ENCODE results near the gene RACGAP1.

The RACGAP1 gene

DNA sequence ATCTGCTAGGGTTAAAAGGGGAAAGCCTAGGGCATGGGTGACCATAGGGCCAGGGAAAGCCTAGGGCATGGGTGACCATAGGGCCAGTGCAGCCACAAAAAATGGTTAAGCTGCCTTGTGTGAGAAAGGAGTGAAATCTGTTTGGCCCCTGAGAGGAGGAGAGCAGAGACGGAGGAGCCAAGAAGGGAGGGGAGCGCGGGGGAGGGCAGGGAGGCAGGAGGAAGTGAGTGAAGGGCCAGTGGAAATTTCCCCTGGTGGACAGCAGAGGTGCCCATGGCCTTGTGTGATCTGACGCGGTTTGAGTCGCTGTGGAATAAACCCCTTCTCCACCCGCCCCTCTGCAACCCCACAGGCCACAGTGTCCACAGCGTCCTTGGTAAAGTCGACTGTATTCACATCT lies 53.2 kb downstream of the RACGAP1 start:
- TF ChIP-seq, protein P1, sequence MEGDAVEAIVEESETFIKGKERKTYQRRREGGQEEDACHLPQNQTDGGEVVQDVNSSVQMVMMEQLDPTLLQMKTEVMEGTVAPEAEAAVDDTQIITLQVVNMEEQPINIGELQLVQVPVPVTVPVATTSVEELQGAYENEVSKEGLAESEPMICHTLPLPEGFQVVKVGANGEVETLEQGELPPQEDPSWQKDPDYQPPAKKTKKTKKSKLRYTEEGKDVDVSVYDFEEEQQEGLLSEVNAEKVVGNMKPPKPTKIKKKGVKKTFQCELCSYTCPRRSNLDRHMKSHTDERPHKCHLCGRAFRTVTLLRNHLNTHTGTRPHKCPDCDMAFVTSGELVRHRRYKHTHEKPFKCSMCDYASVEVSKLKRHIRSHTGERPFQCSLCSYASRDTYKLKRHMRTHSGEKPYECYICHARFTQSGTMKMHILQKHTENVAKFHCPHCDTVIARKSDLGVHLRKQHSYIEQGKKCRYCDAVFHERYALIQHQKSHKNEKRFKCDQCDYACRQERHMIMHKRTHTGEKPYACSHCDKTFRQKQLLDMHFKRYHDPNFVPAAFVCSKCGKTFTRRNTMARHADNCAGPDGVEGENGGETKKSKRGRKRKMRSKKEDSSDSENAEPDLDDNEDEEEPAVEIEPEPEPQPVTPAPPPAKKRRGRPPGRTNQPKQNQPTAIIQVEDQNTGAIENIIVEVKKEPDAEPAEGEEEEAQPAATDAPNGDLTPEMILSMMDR (IDR thresholded peaks at IDR 0.05; ENCODE audit: extremely low read depth, missing control alignments) = no peak
- no peak for DNase-seq (ENCODE audit: low spot score)

DNA sequence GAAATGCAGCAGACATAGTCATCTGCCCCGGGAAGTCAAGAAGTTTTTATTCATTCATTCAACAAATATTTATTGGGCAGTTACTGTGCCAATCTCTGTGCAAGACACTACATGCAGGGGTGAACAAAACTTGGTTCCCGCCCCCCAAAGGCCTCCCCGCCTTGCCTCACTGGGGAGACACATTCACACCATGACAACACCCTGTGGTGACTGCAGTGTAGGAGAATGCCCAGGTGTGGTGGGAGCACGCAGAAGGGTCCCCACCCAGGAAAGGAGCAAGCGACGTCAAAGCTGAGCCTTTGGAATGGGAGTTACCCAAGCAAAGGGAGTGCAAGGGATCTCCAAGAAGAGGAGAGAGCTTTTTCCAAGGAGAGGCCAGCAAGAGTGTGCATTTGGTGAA lies 54.2 kb downstream of the RACGAP1 start:
- no peak for DNase-seq (ENCODE audit: low spot score)
- TF ChIP-seq, protein P1 (IDR thresholded peaks at IDR 0.05; ENCODE audit: extremely low read depth, missing control alignments) = no peak

DNA sequence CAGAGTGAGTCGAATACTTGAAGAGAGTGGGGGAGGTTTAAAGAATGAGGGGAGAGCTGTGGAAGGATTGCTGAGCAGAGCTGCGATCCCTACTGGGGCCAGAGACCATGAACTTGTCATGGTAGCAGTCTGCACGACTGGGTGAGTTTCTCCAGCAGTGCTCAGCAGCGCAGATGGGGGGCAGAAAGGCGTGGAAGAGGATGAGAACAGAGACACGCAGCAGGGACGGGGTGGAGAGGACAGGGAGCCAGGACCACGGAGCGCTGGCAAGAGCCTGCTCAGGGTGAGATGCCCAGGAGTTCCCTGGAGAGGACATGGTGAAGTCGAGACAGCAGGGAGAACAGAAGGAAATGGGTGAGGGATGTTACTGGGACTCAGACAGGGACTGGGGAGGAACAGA lies 54.6 kb downstream of the RACGAP1 start:
- no peak for DNase-seq (ENCODE audit: low spot score)
- TF ChIP-seq, protein P1 (IDR thresholded peaks at IDR 0.05; ENCODE audit: extremely low read depth, missing control alignments) = no peak

DNA sequence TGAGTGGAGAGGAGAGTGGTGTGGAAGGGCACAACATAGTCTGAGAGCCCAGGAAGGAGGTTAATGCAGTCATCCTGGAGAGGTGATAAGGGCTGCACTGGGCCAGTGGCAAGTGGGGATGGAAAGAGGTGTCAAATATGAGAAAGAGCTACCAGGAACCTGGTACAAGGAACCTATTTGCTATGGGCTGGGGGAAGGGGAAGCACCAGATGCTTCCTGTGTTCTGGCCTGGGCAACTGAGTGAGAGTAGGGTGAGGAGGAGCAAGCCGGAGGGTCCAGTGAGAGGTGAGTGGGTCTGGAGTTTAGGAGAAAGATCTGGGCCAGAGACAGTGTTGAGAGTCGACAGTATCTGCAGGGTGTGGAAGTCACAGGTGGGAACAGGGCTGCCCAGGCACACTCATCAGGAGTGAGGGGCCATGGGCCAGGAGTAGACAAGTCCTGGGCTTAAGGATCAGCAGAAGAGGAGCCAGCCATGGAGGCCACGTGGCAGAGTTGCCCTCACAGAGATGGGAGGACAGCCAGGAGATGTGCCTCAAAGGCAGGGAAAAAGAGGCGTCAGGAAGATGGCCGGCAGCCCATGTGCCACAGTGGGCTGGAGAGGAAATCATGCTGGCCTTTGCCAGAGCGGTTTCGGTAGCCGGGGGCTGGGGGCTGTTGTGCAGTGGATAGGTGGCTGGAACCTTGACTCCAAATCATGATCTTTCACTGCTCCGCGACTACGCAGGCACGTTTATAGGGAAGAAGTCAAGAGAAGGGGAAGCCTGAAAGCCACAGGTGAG lies 55.5 kb downstream of the RACGAP1 start:
- DNase-seq (ENCODE audit: low spot score) = no peak
- TF ChIP-seq, protein P1 (IDR thresholded peaks at IDR 0.05; ENCODE audit: extremely low read depth, missing control alignments) = no peak

DNA sequence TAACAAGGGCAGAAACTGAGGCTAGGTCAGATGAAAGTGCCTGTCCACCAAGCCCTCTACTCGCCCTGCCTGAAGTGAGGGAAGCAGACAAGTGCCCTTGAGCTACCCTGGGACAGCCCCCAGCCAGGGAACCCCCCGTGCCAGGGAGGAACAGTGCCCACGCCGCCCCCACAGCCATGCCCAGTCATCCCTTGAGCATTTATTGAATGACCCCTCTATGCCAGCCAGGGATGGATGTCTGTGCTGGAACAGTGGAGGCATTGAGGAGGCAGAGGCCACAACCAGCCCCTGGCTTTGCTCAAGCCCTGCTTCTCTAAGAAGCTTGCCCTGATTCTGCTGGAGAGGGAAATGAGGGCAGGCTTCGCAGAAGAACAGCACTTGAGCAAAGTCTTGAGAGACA lies 56.3 kb downstream of the RACGAP1 start:
- no peak for DNase-seq (ENCODE audit: low spot score)
- TF ChIP-seq, protein P1 (IDR thresholded peaks at IDR 0.05; ENCODE audit: extremely low read depth, missing control alignments) = no peak

DNA sequence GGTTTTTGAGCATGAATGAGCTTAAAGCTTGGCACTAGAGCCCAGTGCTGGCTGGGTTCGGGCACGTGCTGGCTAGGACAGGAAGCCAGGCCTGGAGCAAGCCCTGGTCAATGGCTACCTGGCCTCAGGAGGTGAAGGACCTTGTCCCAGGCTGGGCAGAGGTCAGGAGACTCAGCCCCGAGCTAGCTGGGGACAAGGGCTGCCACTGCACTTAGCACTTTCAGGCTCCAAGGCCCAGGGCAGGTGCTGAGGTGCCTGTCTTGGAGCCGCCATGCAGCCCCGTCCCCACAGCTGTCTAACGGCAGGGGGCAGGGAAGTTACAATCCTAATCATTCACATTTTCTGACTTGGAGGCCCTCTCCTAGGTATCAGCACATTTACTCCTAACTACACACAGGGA lies 56.8 kb downstream of the RACGAP1 start:
- TF ChIP-seq, protein P1 (IDR thresholded peaks at IDR 0.05; ENCODE audit: extremely low read depth, missing control alignments) = no peak
- DNase-seq (ENCODE audit: low spot score) = no peak

DNA sequence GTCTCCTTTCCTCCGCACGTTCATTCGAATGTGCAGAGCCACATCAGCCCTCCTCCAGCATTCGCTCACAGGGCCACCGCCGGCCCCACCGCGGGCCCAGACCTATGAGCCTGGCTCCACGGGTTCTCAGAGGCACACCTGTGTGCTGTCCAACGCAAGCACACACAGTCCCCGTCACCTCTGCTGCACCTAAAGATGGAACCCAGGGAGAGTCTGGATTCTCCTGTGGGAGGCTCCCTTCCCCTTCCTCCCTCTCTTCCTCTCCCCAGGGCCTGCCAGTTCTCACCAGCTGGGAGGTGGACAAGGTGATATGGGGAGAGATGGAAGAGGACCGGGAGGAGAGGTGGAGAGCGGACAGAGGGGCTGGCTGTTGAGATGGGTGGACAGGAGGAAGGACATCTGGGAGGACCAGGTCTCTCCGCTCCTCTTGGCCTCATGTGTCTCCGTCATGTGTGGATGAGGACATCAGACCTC lies 57.5 kb downstream of the RACGAP1 start:
- no peak for DNase-seq (ENCODE audit: low spot score)
- TF ChIP-seq, protein P1 (IDR thresholded peaks at IDR 0.05; ENCODE audit: extremely low read depth, missing control alignments) = no peak
